ENCODE results near the gene NDRG4. TPM values are rescaled to one million over a fixed set of nuclear protein-coding genes. Genes with fewer than 3 reads are reported as not detected.

NDRG4 gene
- total and polyA plus RNA-seq, 9 donors, result 1.6 to 10.5 (median 3.7) TPM

DNA sequence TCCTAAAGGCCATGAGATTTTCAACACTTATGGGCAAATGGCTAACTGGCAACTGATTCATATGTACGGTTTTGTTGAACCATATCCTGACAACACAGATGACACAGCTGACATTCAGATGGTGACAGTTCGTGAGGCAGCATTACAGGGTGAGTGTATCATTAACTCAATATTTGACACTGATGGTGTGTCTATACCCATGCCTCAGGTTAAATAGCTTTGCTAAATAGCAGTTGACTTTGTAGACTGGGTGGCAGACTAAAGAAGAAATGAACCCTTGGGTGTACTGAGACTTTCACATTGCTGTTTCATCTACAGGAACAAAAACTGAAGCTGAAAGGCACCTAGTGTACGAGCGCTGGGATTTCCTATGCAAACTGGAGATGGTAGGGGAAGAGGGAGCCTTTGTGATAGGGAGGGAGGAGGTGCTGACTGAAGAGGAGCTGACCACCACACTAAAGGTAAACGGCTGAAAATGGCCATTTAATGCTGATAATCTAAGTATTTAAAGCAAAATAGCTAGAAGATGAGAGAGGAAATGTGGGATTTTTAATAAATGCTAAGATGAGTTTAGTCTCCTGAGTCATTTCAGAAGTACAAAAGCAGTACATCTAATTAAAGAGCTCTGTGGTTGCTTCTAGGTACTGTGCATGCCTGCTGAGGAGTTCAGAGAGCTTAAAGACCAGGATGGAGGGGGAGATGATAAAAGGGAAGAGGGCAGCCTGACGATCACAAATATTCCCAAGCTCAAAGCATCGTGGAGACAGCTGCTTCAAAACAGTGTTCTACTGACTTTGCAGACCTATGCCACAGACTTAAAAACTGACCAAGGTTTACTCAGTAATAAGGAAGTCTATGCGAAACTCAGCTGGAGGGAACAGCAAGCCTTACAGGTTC lies 18.4 kb downstream of the NDRG4 start:
- Histone ChIP-seq H3K27ac (no peak overlapping the region), H3K36me3 (no peaks in the 10 kb centered on the region), H3K4me1 (ENCODE audit: insufficient read depth) (peaks cover 3% of the 10 kb centered on the region), H3K27me3 (no peaks in the 10 kb centered on the region), H3K9me3 (no peaks in the 10 kb centered on the region), H3K4me3 (no peak overlapping the region)
- TF ChIP-seq CTCF (IDR thresholded peaks at IDR 0.05) (no peak), EP300 (IDR thresholded peaks at IDR 0.05) (no peak)
- DNase-seq, result no peak
- intact Hi-C loops (cut with DNase I), result loop anchor here in 2 of 4 donors (10.0 kb wide), 2 partner anchors 106 to 116 kb away; partner anchors contain the start of gene CNOT1 (in 1 of the 2)
- 58 to 66% (median 62%) methylated on average over 8 of the region's 8 CpGs for WGBS, 3 donors

DNA sequence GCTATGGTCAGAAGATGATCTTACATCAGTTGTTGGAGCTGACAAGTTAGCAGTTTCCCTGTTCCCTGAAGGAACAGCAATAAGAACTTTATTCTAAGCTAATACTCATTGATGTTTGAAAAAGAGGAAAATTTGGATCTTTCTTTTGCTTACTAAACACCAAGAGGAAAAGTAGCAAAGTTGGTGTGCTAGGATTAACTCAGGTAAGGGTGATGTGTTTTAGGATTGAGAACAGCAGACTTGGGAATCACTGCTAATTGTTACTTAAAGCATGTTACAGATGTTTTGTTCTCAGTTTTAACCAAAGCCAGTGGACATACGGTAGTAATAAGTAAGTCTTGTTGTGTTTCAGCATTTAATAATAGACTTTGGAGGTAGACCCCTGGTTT lies 19.0 kb downstream of the NDRG4 start:
- no peak overlapping the region for H3K4me3 ChIP-seq
- H3K4me1 ChIP-seq (ENCODE audit: insufficient read depth), result peaks cover 3% of the 10 kb centered on the region
- intact Hi-C loops (cut with DNase I), result loop anchor here in 2 of 4 donors (10.0 kb wide), 2 partner anchors 106 to 116 kb away; partner anchors contain the start of gene CNOT1 (in 1 of the 2)
- no peaks in the 10 kb centered on the region for H3K9me3 ChIP-seq
- no peaks in the 10 kb centered on the region for H3K36me3 ChIP-seq
- no peaks in the 10 kb centered on the region for H3K27me3 ChIP-seq
- H3K27ac ChIP-seq, result no peak overlapping the region
- DNase-seq, result no peak
- TF ChIP-seq POLR2A (IDR thresholded peaks at IDR 0.05) (no peak), CTCF (IDR thresholded peaks at IDR 0.05) (no peak), EP300 (IDR thresholded peaks at IDR 0.05) (no peak)
- WGBS, 3 donors, result 50 to 79% (median 61%) methylated on average over 1 of the region's 1 CpG

- peaks cover 3% of the 10 kb centered on the region for H3K4me1 ChIP-seq (ENCODE audit: insufficient read depth)
- no peak for TF ChIP-seq CTCF (IDR thresholded peaks at IDR 0.05)
- TF ChIP-seq EP300 (IDR thresholded peaks at IDR 0.05), result no peak
- TF ChIP-seq POLR2A (IDR thresholded peaks at IDR 0.05), result no peak
- no peaks in the 10 kb centered on the region for H3K9me3 ChIP-seq
- no peaks in the 10 kb centered on the region for H3K27me3 ChIP-seq
- intact Hi-C loops (cut with DNase I), result loop anchor here in 2 of 4 donors (10.0 kb wide), 2 partner anchors 105 to 115 kb away; partner anchors contain the start of gene CNOT1 (in 1 of the 2)
- no peaks in the 10 kb centered on the region for H3K36me3 ChIP-seq
- no peak overlapping the region for H3K4me3 ChIP-seq
- H3K27ac ChIP-seq, result no peak overlapping the region
- DNase-seq, result no peak
These were observed 19.8 kb downstream of the NDRG4 start for GRCh38 chr16:58519707-58520106.

DNA sequence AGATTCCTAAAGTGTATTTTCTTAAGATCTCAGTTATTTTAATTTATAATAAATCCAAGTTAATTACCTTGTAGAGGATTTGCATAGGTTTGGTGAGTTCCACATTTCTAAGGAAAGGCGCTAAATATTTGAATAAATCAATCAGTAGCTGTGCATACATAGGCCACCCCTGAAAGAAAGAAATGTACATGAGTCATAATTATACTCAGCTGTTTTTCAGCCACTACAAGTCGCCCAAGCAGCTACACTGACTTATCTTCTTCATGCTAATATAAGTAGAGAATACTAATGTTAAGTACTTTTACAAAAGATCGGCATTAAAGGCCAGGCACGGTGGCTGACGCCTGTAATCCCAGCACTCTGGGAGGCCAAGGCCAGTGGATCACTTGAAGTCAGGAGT lies 30.2 kb downstream of the NDRG4 start:
- H3K27me3 ChIP-seq, result no peaks in the 10 kb centered on the region
- WGBS, 3 donors, result 89 to 95% (median 89%) methylated on average over 5 of the region's 5 CpGs
- H3K4me3 ChIP-seq, result no peak overlapping the region
- H3K4me1 ChIP-seq (ENCODE audit: insufficient read depth), result no peaks in the 10 kb centered on the region
- no peaks in the 10 kb centered on the region for H3K9me3 ChIP-seq
- no peak for TF ChIP-seq CTCF (IDR thresholded peaks at IDR 0.05)
- TF ChIP-seq POLR2A (IDR thresholded peaks at IDR 0.05), result no peak
- no peak for TF ChIP-seq EP300 (IDR thresholded peaks at IDR 0.05)
- DNase-seq, result no peak
- intact Hi-C loops (cut with DNase I), result no loop called here
- no peaks in the 10 kb centered on the region for H3K36me3 ChIP-seq
- no peak overlapping the region for H3K27ac ChIP-seq

Data from ovary (tissue), 9 donors.